ENCODE results near the gene LSM7. TPM values are rescaled to one million over a fixed set of nuclear protein-coding genes. Genes with fewer than 3 reads are reported as not detected.

Gene LSM7
- polyA plus RNA-seq, 3 donors = 98.6 to 312 (median 132) TPM

DNA sequence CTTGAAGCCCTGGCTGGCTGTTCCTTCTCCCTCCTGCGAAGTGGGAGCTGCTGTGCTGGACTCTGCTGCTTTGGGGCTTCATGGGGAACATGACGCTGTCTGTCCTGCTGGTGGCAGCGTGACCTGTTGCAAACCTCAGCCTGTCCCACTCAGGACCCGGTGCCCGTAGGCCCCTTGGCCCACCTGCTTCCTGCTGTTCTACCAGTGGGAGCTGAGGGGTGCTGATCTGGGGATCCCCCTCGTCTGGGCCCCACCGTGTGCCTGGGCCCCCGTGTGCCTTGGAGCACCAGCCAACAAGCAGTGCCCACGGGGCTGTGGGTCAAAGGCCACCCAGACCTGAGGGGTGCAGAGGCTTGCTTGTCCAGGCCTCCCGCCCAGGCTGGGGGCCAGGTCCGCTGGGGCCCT lies 5.4 kb upstream of the LSM7 start:
- Histone ChIP-seq H3K4me2 (replicated peaks; ENCODE audit: extremely low read depth, low read length, poor library complexity, severe bottlenecking) (no peak overlapping the region), H2AFZ (ENCODE audit: insufficient read depth, low read depth, low read length, poor library complexity, severe bottlenecking) (no peak overlapping the region), H4K20me1 (ENCODE audit: insufficient read depth, low read length) (peaks cover 48% of the 10 kb centered on the region), H3K4me1 (ENCODE audit: control insufficient read depth in 1 of 2, insufficient read depth in 2 of 2, low read length in 2 of 2) (peaks cover 24 to 36% of the 10 kb centered on the region in 2 donors), H3K79me2 (ENCODE audit: insufficient read depth, low read length) (peaks cover 60% of the 10 kb centered on the region), H3K27ac (ENCODE audit: low read depth in 1 of 2, low read length in 2 of 2) (no peak overlapping the region), H3K9ac (ENCODE audit: insufficient read depth, low read length, poor library complexity, severe bottlenecking) (no peak overlapping the region), H3K36me3 (replicated peaks in 1 of 2; ENCODE audit: control insufficient read depth in 1 of 2, insufficient read depth in 2 of 2, low read length in 2 of 2) (peaks cover 0 to 4% of the 10 kb centered on the region in 2 donors), H3K4me3 (replicated peaks in 1 of 3; ENCODE audit: low read depth in 2 of 3, low read length in 3 of 3) (no peak overlapping the region), H3K27me3 (ENCODE audit: control insufficient read depth in 2 of 2, insufficient read depth in 2 of 2, low read length in 2 of 2) (no peaks in the 10 kb centered on the region), H3K9me3 (replicated peaks in 1 of 2; ENCODE audit: control insufficient read depth in 1 of 2, insufficient read depth in 1 of 2, low read length in 2 of 2) (peaks cover 0 to 7% of the 10 kb centered on the region in 2 donors)
- H3K4me1 Mint-ChIP-seq = peaks cover 45% of the 10 kb centered on the region
- TF ChIP-seq, protein P1, sequence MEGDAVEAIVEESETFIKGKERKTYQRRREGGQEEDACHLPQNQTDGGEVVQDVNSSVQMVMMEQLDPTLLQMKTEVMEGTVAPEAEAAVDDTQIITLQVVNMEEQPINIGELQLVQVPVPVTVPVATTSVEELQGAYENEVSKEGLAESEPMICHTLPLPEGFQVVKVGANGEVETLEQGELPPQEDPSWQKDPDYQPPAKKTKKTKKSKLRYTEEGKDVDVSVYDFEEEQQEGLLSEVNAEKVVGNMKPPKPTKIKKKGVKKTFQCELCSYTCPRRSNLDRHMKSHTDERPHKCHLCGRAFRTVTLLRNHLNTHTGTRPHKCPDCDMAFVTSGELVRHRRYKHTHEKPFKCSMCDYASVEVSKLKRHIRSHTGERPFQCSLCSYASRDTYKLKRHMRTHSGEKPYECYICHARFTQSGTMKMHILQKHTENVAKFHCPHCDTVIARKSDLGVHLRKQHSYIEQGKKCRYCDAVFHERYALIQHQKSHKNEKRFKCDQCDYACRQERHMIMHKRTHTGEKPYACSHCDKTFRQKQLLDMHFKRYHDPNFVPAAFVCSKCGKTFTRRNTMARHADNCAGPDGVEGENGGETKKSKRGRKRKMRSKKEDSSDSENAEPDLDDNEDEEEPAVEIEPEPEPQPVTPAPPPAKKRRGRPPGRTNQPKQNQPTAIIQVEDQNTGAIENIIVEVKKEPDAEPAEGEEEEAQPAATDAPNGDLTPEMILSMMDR (IDR thresholded peaks at IDR 0.05) = no peak
- peak overlapping the region in 2 of 7 donors; percentile 37 to 49 for H3K27ac Mint-ChIP-seq
- 28% methylated on average over 11 of the region's 11 CpGs for WGBS (ENCODE audit: insufficient coverage)
- H3K9me3 Mint-ChIP-seq = peaks cover 0 to 6% (median 3%) of the 10 kb centered on the region in 7 donors
- no peak for DNase-seq
- H3K36me3 Mint-ChIP-seq = peaks cover 5 to 32% of the 10 kb centered on the region in 2 donors
- no peak overlapping the region for H3K4me3 Mint-ChIP-seq
- peaks cover 0 to 10% (median 0%) of the 10 kb centered on the region in 3 donors for H3K27me3 Mint-ChIP-seq (ENCODE audit: low read depth in 3 of 3)
- intact Hi-C loops (cut with micrococcal nuclease) = no loop called here

DNA sequence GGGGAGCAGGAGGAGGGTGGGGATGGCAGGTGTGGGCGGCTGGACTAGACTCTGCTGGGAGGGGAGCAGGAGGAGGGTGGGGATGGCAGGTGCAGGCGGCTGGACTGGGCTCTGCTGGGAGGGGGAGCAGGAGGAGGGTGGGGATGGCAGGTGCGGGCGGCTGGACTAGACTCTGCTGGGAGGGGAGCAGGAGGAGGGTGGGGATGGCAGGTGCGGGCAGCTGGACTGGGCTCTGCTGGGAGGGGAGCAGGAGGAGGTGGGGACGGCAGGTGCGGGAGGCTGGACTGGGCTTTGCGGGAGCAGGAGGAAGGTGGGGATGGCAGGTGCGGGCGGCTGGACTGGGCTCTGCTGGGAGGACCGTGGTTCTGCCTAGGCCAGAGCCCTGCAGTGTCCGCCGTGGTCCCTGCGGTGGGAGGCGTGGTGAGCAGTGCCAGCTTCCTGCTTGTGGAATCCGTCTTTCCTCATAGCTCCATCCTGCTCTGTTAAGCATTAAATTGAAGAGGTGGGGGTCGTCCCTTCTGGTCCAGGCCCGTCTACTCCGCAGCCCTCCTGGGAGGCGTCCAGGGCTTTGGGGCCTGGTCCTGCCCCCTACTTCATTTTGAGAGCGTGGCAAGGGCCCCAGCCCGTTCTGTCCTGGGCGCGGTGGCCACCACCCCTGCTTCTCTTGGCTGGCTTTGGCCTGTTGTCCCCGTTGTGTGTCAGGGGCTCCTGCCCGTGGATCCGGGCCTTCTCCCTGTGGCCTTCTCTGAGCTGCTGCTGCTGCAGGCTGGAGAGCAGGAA lies 4.8 kb upstream of the LSM7 start:
- H3K4me3 ChIP-seq (replicated peaks in 1 of 3; ENCODE audit: low read depth in 2 of 3, low read length in 3 of 3) = no peak overlapping the region
- intact Hi-C loops (cut with micrococcal nuclease) = no loop called here

More for the DNA sequence above, 4.8 kb upstream of the LSM7 start:
- TF ChIP-seq, protein P1 (IDR thresholded peaks at IDR 0.05) = no peak
- Histone ChIP-seq H3K79me2 (ENCODE audit: insufficient read depth, low read length) (peaks cover 62% of the 10 kb centered on the region), H3K4me2 (replicated peaks; ENCODE audit: extremely low read depth, low read length, poor library complexity, severe bottlenecking) (peak overlapping the region; percentile 15), H3K9me3 (replicated peaks in 1 of 2; ENCODE audit: control insufficient read depth in 1 of 2, insufficient read depth in 1 of 2, low read length in 2 of 2) (peaks cover 0 to 7% of the 10 kb centered on the region in 2 donors), H3K27me3 (ENCODE audit: control insufficient read depth in 2 of 2, insufficient read depth in 2 of 2, low read length in 2 of 2) (no peaks in the 10 kb centered on the region), H3K27ac (ENCODE audit: low read depth in 1 of 2, low read length in 2 of 2) (no peak overlapping the region), H3K36me3 (replicated peaks in 1 of 2; ENCODE audit: control insufficient read depth in 1 of 2, insufficient read depth in 2 of 2, low read length in 2 of 2) (peaks cover 0 to 4% of the 10 kb centered on the region in 2 donors), H3K4me1 (ENCODE audit: control insufficient read depth in 1 of 2, insufficient read depth in 2 of 2, low read length in 2 of 2) (peaks cover 25 to 37% of the 10 kb centered on the region in 2 donors), H4K20me1 (ENCODE audit: insufficient read depth, low read length) (peaks cover 48% of the 10 kb centered on the region), H2AFZ (ENCODE audit: insufficient read depth, low read depth, low read length, poor library complexity, severe bottlenecking) (no peak overlapping the region), H3K9ac (ENCODE audit: insufficient read depth, low read length, poor library complexity, severe bottlenecking) (peak overlapping the region; percentile 21)
- Mint-ChIP-seq H3K27ac (peak overlapping the region in 2 of 7 donors; percentile 37 to 49), H3K27me3 (ENCODE audit: low read depth in 3 of 3) (peaks cover 0 to 10% (median 0%) of the 10 kb centered on the region in 3 donors), H3K9me3 (peaks cover 0 to 8% (median 3%) of the 10 kb centered on the region in 7 donors), H3K4me1 (peaks cover 45% of the 10 kb centered on the region), H3K36me3 (peaks cover 5 to 30% of the 10 kb centered on the region in 2 donors), H3K4me3 (peak overlapping the region in 1 of 2 donors; percentile 60)
- no peak for DNase-seq
- 12% methylated on average over 22 of the region's 27 CpGs for WGBS (ENCODE audit: insufficient coverage)

Measured in CD14-positive monocyte (primary cell).